PC-3 (cell line): ENCODE data around the gene TMEM229B. TPM values are rescaled to one million over a fixed set of nuclear protein-coding genes. Genes with fewer than 3 reads are reported as not detected.

Source experiments
- ATAC-seq: fragments of 200-7000 bp; cut with Tn5 transposase; 2 replicates; pipeline ENCODE4 v1.9.1; 2020; ENCODE audit warnings: mild to moderate bottlenecking, moderate library complexity
- BruUV-seq: library from RNA; stranded (reverse); fragments of 400-500 nt; replicated peaks from 2 replicates; lab custom pipeline; 2021; lab: Mats Ljungman, UMichigan
- CTCF ChIA-PET: fragments of 300-600 bp; sonication (Branson Sonifier 250); formaldehyde crosslinking; loops from one replicate; lab custom pipeline; 2022; ENCODE audit warnings: antibody characterized with exemption; lab: Charles Lee
- POLR2A ChIA-PET: fragments of 300-600 bp; sonication (Branson Sonifier 250); formaldehyde crosslinking; loops from one replicate; lab custom pipeline; 2022; ENCODE audit warnings: antibody characterized with exemption; ENCODE audit not compliant: unreplicated experiment; lab: Charles Lee
- DNase-seq: peaks from one replicate; pipeline ENCODE4 v3.0.0-alpha.2; 2015
- H2AFZ ChIP-seq: fragments of 300-600 bp; sonication (generic); 2 replicates; pipeline ENCODE4 v1.6.0; 2016; ENCODE audit warnings: antibody characterized with exemption, low read length
- H3F3A ChIP-seq: fragments of 300-600 bp; sonication (generic); one replicate; pipeline ENCODE4 v1.6.0; 2017; ENCODE audit warnings: antibody characterized with exemption, low read length, control low read depth, mild to moderate bottlenecking; ENCODE audit not compliant: unreplicated experiment
- H3K27ac ChIP-seq: fragments of 300-600 bp; sonication (generic); 2 replicates; pipeline ENCODE4 v1.5.1; 2016; ENCODE audit warnings: mild to moderate bottlenecking, low read length
- H3K27me3 ChIP-seq: fragments of 300-600 bp; sonication (generic); 2 replicates; pipeline ENCODE4 v1.6.1; 2016; ENCODE audit warnings: low read length, mixed read lengths
- H3K36me3 ChIP-seq: fragments of 300-600 bp; sonication (generic); 2 replicates; pipeline ENCODE4 v1.6.1; 2016; ENCODE audit warnings: low read depth, mixed run types, low read length, mixed read lengths
- H3K4me1 ChIP-seq: fragments of 300-600 bp; sonication (generic); 2 replicates; pipeline ENCODE4 v1.5.1; 2016; ENCODE audit warnings: low read length; ENCODE audit not compliant: insufficient read depth
- H3K4me2 ChIP-seq: fragments of 300-600 bp; sonication (generic); 2 replicates; pipeline ENCODE4 v1.6.0; 2016; ENCODE audit warnings: low read length
- H3K4me3 ChIP-seq: fragments of 300-600 bp; sonication (generic); 2 replicates; pipeline ENCODE4 v1.5.1; 2016; ENCODE audit warnings: mild to moderate bottlenecking, low read length, mixed read lengths
- H3K79me2 ChIP-seq: fragments of 300-600 bp; sonication (generic); 2 replicates; pipeline ENCODE4 v1.6.1; 2017; ENCODE audit warnings: low read length, mixed read lengths
- H3K9ac ChIP-seq: fragments of 300-600 bp; sonication (generic); 2 replicates; pipeline ENCODE4 v1.6.0; 2016; ENCODE audit warnings: mild to moderate bottlenecking, low read length
- H3K9me2 ChIP-seq: fragments of 300-600 bp; sonication (generic); replicated peaks from 2 replicates; pipeline ENCODE4 v1.6.1; 2016; ENCODE audit warnings: mixed run types, low read length, mixed read lengths
- H3K9me3 ChIP-seq: fragments of 300-600 bp; sonication (generic); 2 replicates; pipeline ENCODE4 v1.6.1; 2016; ENCODE audit warnings: low read length, mixed read lengths
- H4K20me1 ChIP-seq: fragments of 300-600 bp; sonication (generic); 2 replicates; pipeline ENCODE4 v1.6.1; 2016; ENCODE audit warnings: low read length, mixed read lengths
- CTCF ChIP-seq: fragments of 300-600 bp; sonication (generic); conservative IDR thresholded peaks from 2 replicates; pipeline ENCODE4 v1.5.1; 2017; ENCODE audit warnings: antibody characterized with exemption, low read depth, mild to moderate bottlenecking, low read length
- EZH2 ChIP-seq: fragments of 300-600 bp; sonication (generic); IDR thresholded peaks from one replicate; pipeline ENCODE4 v1.6.1; 2017; ENCODE audit warnings: antibody characterized with exemption, mild to moderate bottlenecking, low read length; ENCODE audit not compliant: unreplicated experiment
- EZH2phosphoT487 ChIP-seq: fragments of 300-600 bp; sonication (generic); IDR thresholded peaks from 2 replicates; pipeline ENCODE4 v1.6.1; 2018; ENCODE audit warnings: mild to moderate bottlenecking, antibody characterized with exemption, low read length, borderline replicate concordance
- intact Hi-C: fragments of 100-400 bp; cut with micrococcal nuclease; formaldehyde crosslinking; loops from 2 replicates; pipeline ENCODE4 v1.9.0; 2023
- microRNA-seq: library from miRNA; unstranded; fragments of <30 nt; microRNA quantifications from one replicate; pipeline ENCODE4 v1.1.0, GENCODE V29; 2020; ENCODE audit not compliant: unreplicated experiment
- total RNA-seq: library from RNA; depleted of rRNA; stranded (reverse); fragments of >200 nt; gene quantifications from 2 replicates; pipeline ENCODE4 v1.2.3, GENCODE V29; 2014; rRNA removed

TMEM229B gene
- total RNA-seq, 1 experiment from 2014 or later = not detected

- Histone ChIP-seq H3K9me2 (no peaks in the 10 kb centered on the region), H3K27ac (no peak overlapping the region), H3K4me3 (no peak overlapping the region), H3K9me3 (no peaks in the 10 kb centered on the region), H2AFZ (no peak overlapping the region), H3K9ac (no peak overlapping the region), H3K79me2 (no peaks in the 10 kb centered on the region), H4K20me1 (no peaks in the 10 kb centered on the region), H3K4me2 (no peak overlapping the region), H3F3A (no peaks in the 10 kb centered on the region), H3K4me1 (peaks cover 19% of the 10 kb centered on the region), H3K36me3 (no peaks in the 10 kb centered on the region), H3K27me3 (no peaks in the 10 kb centered on the region)
- POLR2A ChIA-PET = interaction anchor here (0.6 kb wide), 1 partner anchor 98 kb away, joined by 18 read pairs; no protein-coding TSS in a partner anchor
- TF ChIP-seq EZH2phosphoT487 (no peak), EZH2 (no peak), CTCF (no peak)
- intact Hi-C loops = no loop called here
- CTCF ChIA-PET = interaction anchor here (0.9 kb wide), 1 partner anchor 148 kb away, joined by 4 read pairs; no protein-coding TSS in a partner anchor
- BruUV-seq = no TSS peak
- DNase-seq (no peak), ATAC-seq (no peak)
Measured at GRCh38 chr14:67423424-67423823, 65.1 kb downstream of the TMEM229B start.

GRCh38 chr14:67421356-67422224 lies 66.9 kb downstream of the TMEM229B start:
- Histone ChIP-seq H3K36me3 (no peaks in the 10 kb centered on the region), H3F3A (no peaks in the 10 kb centered on the region), H3K4me2 (no peak overlapping the region), H3K27me3 (no peaks in the 10 kb centered on the region), H3K9me3 (no peaks in the 10 kb centered on the region), H3K79me2 (no peaks in the 10 kb centered on the region), H3K9me2 (no peaks in the 10 kb centered on the region), H3K9ac (no peak overlapping the region), H2AFZ (no peak overlapping the region), H4K20me1 (no peaks in the 10 kb centered on the region), H3K4me1 (peaks cover 23% of the 10 kb centered on the region), H3K27ac (no peak overlapping the region), H3K4me3 (no peak overlapping the region)
- no peak for ATAC-seq
- ChIA-PET CTCF (interaction anchor here (0.5 kb wide), 1 partner anchor 79 kb away, joined by 4 read pairs; no protein-coding TSS in a partner anchor), POLR2A (no interaction called here)
- no peak for DNase-seq
- no peak for TF ChIP-seq CTCF
- no peak for TF ChIP-seq EZH2phosphoT487
- TF ChIP-seq EZH2 = no peak
- no TSS peak for BruUV-seq
- intact Hi-C loops = no loop called here

Small RNA genes lying within 50 kb of the gene (microRNA-seq; reads per million reads assigned to microRNA genes)
- gene MIR5694 = not detected

Other genes starting within 250 kb of the TMEM229B start
- 28.5 and 31.5 TPM in 2 replicates for gene PALS1, start 247.3 kb downstream of the TMEM229B start, total RNA-seq
- 69.6 and 85.9 TPM in 2 replicates for gene ATP6V1D, start 128.9 kb downstream of the TMEM229B start, total RNA-seq
- gene EIF2S1, start 128.4 kb downstream of the TMEM229B start, total RNA-seq = 345 and 415 TPM in 2 replicates
- 48.0 and 57.2 TPM in 2 replicates for gene PLEK2, start 76.6 kb downstream of the TMEM229B start, total RNA-seq
- gene PLEKHH1, start 44.6 kb upstream of the TMEM229B start, total RNA-seq = 6.2 and 11.1 TPM in 2 replicates
- 63.8 and 66.4 TPM in 2 replicates for gene PIGH, start 111.5 kb upstream of the TMEM229B start, total RNA-seq
- gene ARG2, start 131.2 kb upstream of the TMEM229B start, total RNA-seq = 1.1 and 1.7 TPM in 2 replicates
- gene VTI1B, start 185.9 kb upstream of the TMEM229B start, total RNA-seq = 72.6 and 93.8 TPM in 2 replicates
- gene RDH11, start 207.0 kb upstream of the TMEM229B start, total RNA-seq = 103 and 125 TPM in 2 replicates
- not detected in 2 replicates for gene RDH12, start 213.2 kb upstream of the TMEM229B start, total RNA-seq